HG03457 (cell line): ENCODE data around the gene CDKN3.
"Not testable (repeated sequence)": the region's sequence is repeated elsewhere in the genome, so short reads cannot be mapped to it uniquely, and the experiment has no call there.

ENCODE experiments used
- ATAC-seq: cut with Tn5 transposase; IDR thresholded peaks from one replicate; pipeline ENCODE4 v1.9.1; 2021; ENCODE audit warnings: moderate number of reproducible peaks; ENCODE audit not compliant: unreplicated experiment

The CDKN3 gene

DNA sequence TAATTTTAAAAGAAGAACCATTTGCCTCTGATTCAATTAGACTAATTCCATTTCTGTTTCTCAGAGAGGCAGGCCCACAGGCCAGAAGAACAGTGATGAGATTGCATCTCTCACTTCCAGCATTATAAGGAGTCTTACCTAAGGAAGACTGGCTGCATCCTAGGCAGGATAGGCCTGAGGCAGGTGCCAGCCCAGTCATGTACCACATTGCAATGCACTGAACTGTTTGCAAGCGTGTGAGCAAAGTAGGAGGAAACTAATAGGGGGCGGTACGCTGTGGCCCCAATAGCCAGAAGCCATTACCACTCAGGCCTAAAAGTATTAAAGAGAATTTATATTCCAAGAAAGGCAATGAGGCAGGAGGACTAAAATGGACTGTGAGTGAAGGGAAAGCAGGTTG lies 56.4 kb downstream of the CDKN3 start:
- no peak for ATAC-seq

- ATAC-seq = not testable (repeated sequence)
Observed at GRCh38 chr14:54453990-54454389, 57.2 kb downstream of the CDKN3 start.

GRCh38 chr14:54455363-54455762 lies 58.6 kb downstream of the CDKN3 start:
- no peak for ATAC-seq

- not testable (repeated sequence) for ATAC-seq
Observed at GRCh38 chr14:54456820-54457608, 60.2 kb downstream of the CDKN3 start.

- ATAC-seq = no peak
Observed at GRCh38 chr14:54457609-54457996, 60.8 kb downstream of the CDKN3 start.

- not testable (repeated sequence) for ATAC-seq
Observed at GRCh38 chr14:54458536-54458935, 61.7 kb downstream of the CDKN3 start.

GRCh38 chr14:54459106-54459505 lies 62.3 kb downstream of the CDKN3 start:
- no peak for ATAC-seq

GRCh38 chr14:54462048-54462447 lies 65.2 kb downstream of the CDKN3 start:
- no peak for ATAC-seq

DNA sequence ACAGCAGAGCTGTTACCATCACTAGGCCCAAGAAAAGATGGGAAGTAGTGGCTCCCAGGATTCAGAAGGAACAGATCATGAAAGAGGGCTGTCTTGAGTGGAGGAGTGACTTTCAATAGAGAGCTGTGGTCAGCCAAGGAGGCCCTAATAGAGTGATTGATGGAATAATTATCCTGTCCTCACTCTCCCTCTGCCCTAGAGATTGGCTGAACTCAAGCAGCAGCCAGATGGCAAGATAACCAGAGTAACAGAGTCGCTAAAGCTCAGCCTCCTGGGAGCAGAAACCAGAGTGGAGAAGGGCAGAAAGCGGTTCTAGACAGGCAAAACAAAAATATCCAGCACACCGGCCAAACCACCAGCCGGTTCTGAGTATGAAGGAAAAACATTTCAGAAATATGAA lies 68.8 kb downstream of the CDKN3 start:
- no peak for ATAC-seq

DNA sequence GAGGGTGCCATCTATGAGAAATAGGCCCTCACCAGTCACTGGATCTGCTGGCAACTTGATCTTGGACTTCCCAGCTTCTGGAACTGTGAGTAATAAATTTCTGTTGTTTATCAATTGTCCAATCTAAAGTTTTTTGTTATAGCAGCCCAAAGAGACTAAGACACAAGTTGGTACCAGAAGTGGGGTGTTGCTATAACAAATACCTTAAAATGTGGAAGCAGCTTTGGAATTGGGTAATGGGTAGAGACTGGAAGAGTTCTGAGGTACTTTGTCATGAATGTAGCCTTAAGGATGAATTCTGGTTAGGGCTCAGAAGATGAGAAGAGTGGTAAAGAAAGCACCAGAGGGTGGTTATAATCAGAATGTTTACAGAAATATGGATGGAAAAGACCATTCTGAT lies 70.5 kb downstream of the CDKN3 start:
- no peak for ATAC-seq
